Neuronal stem cell (in vitro differentiated cells): ENCODE results near the gene NR3C2.

Experiments used
- DNase-seq: peaks from one replicate; pipeline ENCODE4 v3.0.0-alpha.2; 2013; ENCODE audit warnings: low spot score
- H2AFZ ChIP-seq: one replicate; pipeline ENCODE4 v1.6.1; 2013; ENCODE audit warnings: mild to moderate bottlenecking, low read length, inconsistent platforms
- H2AK5ac ChIP-seq: 2 replicates; pipeline ENCODE4 v1.6.1; 2013; ENCODE audit warnings: low read depth, mild to moderate bottlenecking, inconsistent platforms, low read length, moderate library complexity, mixed read lengths
- H2BK120ac ChIP-seq: 2 replicates; pipeline ENCODE4 v1.6.1; 2013; ENCODE audit warnings: low read depth, mild to moderate bottlenecking, inconsistent platforms, low read length, moderate library complexity, mixed read lengths
- H2BK12ac ChIP-seq: one replicate; pipeline ENCODE4 v1.6.1; 2013; ENCODE audit warnings: low read length, inconsistent platforms
- H2BK15ac ChIP-seq: 2 replicates; pipeline ENCODE4 v1.6.1; 2013; ENCODE audit warnings: mild to moderate bottlenecking, low read length, inconsistent platforms, mixed read lengths
- H2BK5ac ChIP-seq: one replicate; pipeline ENCODE4 v1.6.1; 2013; ENCODE audit warnings: inconsistent platforms, mild to moderate bottlenecking, low read length, moderate library complexity
- H3K14ac ChIP-seq: one replicate; pipeline ENCODE4 v1.6.1; 2013; ENCODE audit warnings: low read length, inconsistent platforms
- H3K18ac ChIP-seq: 2 replicates; pipeline ENCODE4 v1.6.1; 2013; ENCODE audit warnings: low read length, inconsistent platforms
- H3K23ac ChIP-seq: 2 replicates; pipeline ENCODE4 v1.6.1; 2013; ENCODE audit warnings: low read depth, mild to moderate bottlenecking, mixed read lengths, low read length, inconsistent platforms; ENCODE audit not compliant: poor library complexity
- H3K27ac ChIP-seq: replicated peaks from 3 replicates; pipeline ENCODE4 v1.5.1; 2013; ENCODE audit warnings: low read length, inconsistent platforms
- H3K27me3 ChIP-seq, 3 experiments: 2 replicates each; pipeline ENCODE4 v1.6.1; 2013; ENCODE audit warnings: low read length in 3 of 3, mild to moderate bottlenecking in 2 of 3, inconsistent platforms in 1 of 3, low read depth in 1 of 3, mixed read lengths in 1 of 3, moderate library complexity in 1 of 3; ENCODE audit not compliant: control insufficient read depth in 3 of 3, insufficient read depth in 3 of 3
- H3K36me3 ChIP-seq, 2 donors: replicated peaks in 1 of 2; 2 replicates each; pipeline ENCODE4 v1.6.1; 2013; ENCODE audit warnings: low read length in 2 of 2; ENCODE audit not compliant: control insufficient read depth in 2 of 2, insufficient read depth in 2 of 2
- H3K4ac ChIP-seq: 2 replicates; pipeline ENCODE4 v1.6.1; 2013; ENCODE audit warnings: inconsistent platforms, mild to moderate bottlenecking, low read length, moderate library complexity
- H3K4me1 ChIP-seq, 2 donors: 1 replicate in 1 of 2; 2 replicates in 1 of 2; pipeline ENCODE4 v1.6.1; 2013; ENCODE audit warnings: low read length in 2 of 2, low read depth in 1 of 2; ENCODE audit not compliant: control insufficient read depth in 2 of 2, insufficient read depth in 1 of 2
- H3K4me2 ChIP-seq: one replicate; pipeline ENCODE4 v1.6.1; 2013; ENCODE audit warnings: mild to moderate bottlenecking, low read length, inconsistent platforms; ENCODE audit not compliant: insufficient read depth, poor library complexity, severe bottlenecking
- H3K4me3 ChIP-seq, 2 donors: 2 replicates each; pipeline ENCODE4 v1.5.1; 2013; ENCODE audit warnings: low read length in 2 of 2, mild to moderate bottlenecking in 2 of 2, inconsistent platforms in 1 of 2, moderate library complexity in 1 of 2
- H3K79me1 ChIP-seq: one replicate; pipeline ENCODE4 v1.6.1; 2013; ENCODE audit warnings: low read depth, mild to moderate bottlenecking, inconsistent platforms, low read length, moderate library complexity
- H3K9ac ChIP-seq: one replicate; pipeline ENCODE4 v1.6.1; 2013; ENCODE audit warnings: mild to moderate bottlenecking, low read depth, low read length, inconsistent platforms; ENCODE audit not compliant: poor library complexity
- H3K9me3 ChIP-seq, 2 donors: replicated peaks in 1 of 2; 2 replicates each; pipeline versions ENCODE3 to v1.6.1; 2013; ENCODE audit warnings: low read length in 2 of 2, mild to moderate bottlenecking in 2 of 2, inconsistent platforms in 1 of 2, low read depth in 1 of 2, mixed read lengths in 1 of 2, moderate library complexity in 1 of 2; ENCODE audit not compliant: control insufficient read depth in 2 of 2, insufficient read depth in 1 of 2
- H4K8ac ChIP-seq: one replicate; pipeline ENCODE4 v1.6.1; 2013; ENCODE audit warnings: low read depth, mild to moderate bottlenecking, inconsistent platforms, low read length, moderate library complexity
- H4K91ac ChIP-seq: one replicate; pipeline ENCODE4 v1.6.1; 2013; ENCODE audit warnings: low read length, low read depth, mild to moderate bottlenecking, inconsistent platforms; ENCODE audit not compliant: poor library complexity
- WGBS, 2 donors: extraction: QIAGEN DNeasy Blood & Tissue Kit; methylation state at CpG; one replicate each; pipeline ENCODE4 v1.1.7; 2013; ENCODE audit warnings: missing lambda C conversion rate in 2 of 2, mixed read lengths in 1 of 2; ENCODE audit not compliant: insufficient read length in 2 of 2, insufficient replicate concordance in 1 of 2; ENCODE audit errors: extremely low coverage in 2 of 2; 5-methylcytosine and 5-hydroxymethylcytosine counted together

NR3C2 gene

DNA sequence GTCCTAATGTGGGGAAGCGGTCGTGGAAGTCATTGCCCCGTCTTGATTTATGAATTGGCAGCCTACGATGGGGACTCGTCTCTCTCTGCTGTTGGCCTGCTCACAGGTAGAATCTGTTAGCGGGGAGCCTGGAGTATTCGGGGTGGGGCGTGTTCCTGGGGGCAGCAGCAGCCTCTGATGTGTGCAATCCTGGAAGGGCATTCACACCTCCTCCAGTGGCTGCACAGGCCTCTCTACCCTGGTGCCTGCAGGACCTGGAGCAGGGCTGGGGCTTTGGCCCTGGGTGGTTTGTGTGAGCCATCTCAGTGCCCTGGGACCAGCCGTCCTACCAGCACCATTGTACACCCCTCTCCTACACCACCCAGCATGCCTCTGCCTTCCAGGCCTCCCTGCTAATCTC, 369.4 kb downstream of the NR3C2 start:
- Histone ChIP-seq H3K4me3 (peak overlapping the region in 1 of 2 donors; percentile 11), H4K8ac (no peak overlapping the region), H4K91ac (no peak overlapping the region), H3K14ac (no peak overlapping the region), H2BK5ac (no peak overlapping the region), H3K9ac (no peak overlapping the region), H3K18ac (no peak overlapping the region), H2AFZ (no peak overlapping the region), H3K27me3 (no peaks in the 10 kb centered on the region), H3K79me1 (no peaks in the 10 kb centered on the region), H2BK15ac (no peak overlapping the region), H2AK5ac (no peak overlapping the region), H3K27ac (no peak overlapping the region), H3K36me3 (no peaks in the 10 kb centered on the region), H3K9me3 (peaks cover 0 to 14% of the 10 kb centered on the region in 2 donors), H3K23ac (no peak overlapping the region), H3K4me2 (no peak overlapping the region), H2BK12ac (no peak overlapping the region), H3K4me1 (no peaks in the 10 kb centered on the region), H2BK120ac (peak overlapping the region; percentile 21), H3K4ac (no peak overlapping the region)
- WGBS, 2 donors: no CpG with 5 or more reads among the region's 9 CpGs
- DNase-seq: no peak

DNA sequence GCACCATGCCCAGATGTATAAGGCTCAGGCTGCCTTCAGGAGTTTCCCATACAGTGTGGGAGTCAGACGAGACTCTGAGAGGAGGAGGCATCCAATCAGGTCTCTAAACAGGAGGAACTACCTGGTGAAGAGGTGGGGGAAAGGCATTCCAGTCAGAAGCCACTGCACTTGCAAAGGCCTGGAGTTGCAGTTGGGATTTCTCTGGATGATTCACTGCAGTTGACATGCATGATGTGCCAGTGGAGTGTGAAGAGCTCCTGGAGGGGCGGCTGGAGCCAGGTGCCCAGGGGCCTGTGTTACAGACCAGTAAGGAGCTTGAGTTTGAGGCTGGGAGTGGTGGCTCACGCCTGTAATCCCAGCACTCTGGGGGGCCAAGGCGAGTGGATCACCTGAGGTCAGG, 371.2 kb downstream of the NR3C2 start:
- Histone ChIP-seq H3K27ac (no peak overlapping the region), H3K9ac (no peak overlapping the region)
- no CpG with 5 or more reads among the region's 4 CpGs for WGBS, 2 donors

DNA sequence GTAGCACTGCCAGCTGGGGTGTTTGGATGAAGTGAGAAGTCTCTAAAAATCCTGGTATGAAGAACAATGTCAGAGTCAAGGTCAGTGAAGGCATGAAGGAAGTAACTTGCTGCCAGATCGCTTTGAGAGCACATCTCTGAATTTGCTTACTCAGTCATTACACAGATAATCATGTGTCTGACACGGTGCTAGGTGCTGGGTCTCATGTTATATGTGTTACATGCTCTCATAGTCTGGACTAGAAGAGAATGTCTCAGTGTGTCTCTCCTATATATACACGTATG, 372.4 kb downstream of the NR3C2 start:
- H3K9me3 ChIP-seq: peaks cover 0 to 7% of the 10 kb centered on the region in 2 donors
- H3K36me3 ChIP-seq: no peaks in the 10 kb centered on the region
- no peak overlapping the region for H2BK120ac ChIP-seq
- H4K91ac ChIP-seq: no peak overlapping the region
- H3K4me1 ChIP-seq: peaks cover 0 to 5% of the 10 kb centered on the region in 2 donors
- no peak overlapping the region for H3K4me2 ChIP-seq
- no peak overlapping the region for H2BK12ac ChIP-seq
- no peak for DNase-seq
- no peak overlapping the region for H3K4ac ChIP-seq
- no peaks in the 10 kb centered on the region for H3K79me1 ChIP-seq
- peak overlapping the region; percentile 2 for H3K9ac ChIP-seq
- no peak overlapping the region for H4K8ac ChIP-seq
- no peak overlapping the region for H3K23ac ChIP-seq
- no peak overlapping the region for H3K18ac ChIP-seq
- no CpG with 5 or more reads among the region's 3 CpGs for WGBS, 2 donors
- H3K27ac ChIP-seq: no peak overlapping the region
- H2AK5ac ChIP-seq: no peak overlapping the region
- no peak overlapping the region for H3K14ac ChIP-seq
- H2BK5ac ChIP-seq: no peak overlapping the region
- no peak overlapping the region for H2BK15ac ChIP-seq
- no peak overlapping the region for H3K4me3 ChIP-seq
- no peaks in the 10 kb centered on the region for H3K27me3 ChIP-seq
- H2AFZ ChIP-seq: no peak overlapping the region

More for the DNA sequence above, 371.2 kb downstream of the NR3C2 start:
- no peak overlapping the region for H3K14ac ChIP-seq
- H2BK5ac ChIP-seq: no peak overlapping the region
- no peak overlapping the region for H4K8ac ChIP-seq
- no peak for DNase-seq
- no peak overlapping the region for H2BK12ac ChIP-seq
- H2AK5ac ChIP-seq: no peak overlapping the region
- no peak overlapping the region for H3K23ac ChIP-seq
- H3K27me3 ChIP-seq: no peaks in the 10 kb centered on the region
- no peak overlapping the region for H2AFZ ChIP-seq
- no peak overlapping the region for H3K4me3 ChIP-seq
- H3K4ac ChIP-seq: no peak overlapping the region
- no peak overlapping the region for H2BK120ac ChIP-seq
- no peaks in the 10 kb centered on the region for H3K4me1 ChIP-seq
- no peaks in the 10 kb centered on the region for H3K79me1 ChIP-seq
- no peak overlapping the region for H2BK15ac ChIP-seq
- H3K9me3 ChIP-seq: peaks cover 0 to 14% of the 10 kb centered on the region in 2 donors
- no peak overlapping the region for H3K4me2 ChIP-seq
- no peak overlapping the region for H4K91ac ChIP-seq
- H3K18ac ChIP-seq: no peak overlapping the region
- no peaks in the 10 kb centered on the region for H3K36me3 ChIP-seq

DNA sequence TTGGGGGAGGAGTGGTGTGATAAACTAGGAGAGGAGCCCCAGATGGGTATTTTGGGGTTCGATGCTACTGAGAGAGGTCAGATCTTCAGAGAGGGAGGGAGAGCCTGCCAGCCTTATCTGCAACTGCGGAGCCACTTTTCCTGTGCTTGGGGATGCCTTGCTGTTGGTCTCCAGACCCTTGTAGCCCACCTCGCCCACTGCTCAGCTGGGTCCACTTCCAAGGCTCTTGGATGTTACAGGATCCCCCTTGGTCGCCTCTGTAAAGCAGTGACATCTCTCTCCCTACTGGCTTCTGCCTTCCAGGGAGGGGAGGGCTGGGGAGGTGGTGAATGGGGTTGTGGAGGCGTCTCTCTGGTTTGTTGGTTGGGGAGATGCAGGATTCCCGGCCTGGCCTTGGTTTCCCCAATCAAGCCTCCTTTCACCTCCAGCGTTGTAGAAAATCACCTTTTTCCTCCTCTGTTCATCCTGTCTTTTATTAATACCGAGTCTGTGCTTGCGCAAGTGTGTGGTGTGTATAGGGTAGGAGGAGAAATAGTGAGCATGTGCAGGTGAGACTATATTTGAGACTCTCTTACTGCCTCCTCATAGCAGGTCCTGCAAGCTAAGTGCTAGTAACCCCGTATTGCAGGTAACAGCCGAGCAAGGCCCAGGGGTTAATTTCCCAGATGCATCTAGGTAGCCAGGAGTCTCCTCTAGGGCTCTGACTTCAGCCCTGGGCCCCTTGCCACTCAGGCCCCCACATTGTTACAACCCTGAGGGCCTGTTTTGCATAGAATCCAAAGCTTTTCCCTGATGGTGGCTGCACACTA, 372.9 kb downstream of the NR3C2 start:
- H2AFZ ChIP-seq: no peak overlapping the region
- DNase-seq: no peak
- no peak overlapping the region for H3K4me2 ChIP-seq
- H2BK120ac ChIP-seq: no peak overlapping the region
- no peak overlapping the region for H3K9ac ChIP-seq
- H4K91ac ChIP-seq: no peak overlapping the region
- H3K79me1 ChIP-seq: no peaks in the 10 kb centered on the region
- H2AK5ac ChIP-seq: no peak overlapping the region
- H2BK5ac ChIP-seq: no peak overlapping the region
- no peak overlapping the region for H3K23ac ChIP-seq
- no peak overlapping the region for H3K18ac ChIP-seq
- no peak overlapping the region for H2BK12ac ChIP-seq
- no peaks in the 10 kb centered on the region for H3K36me3 ChIP-seq
- no peak overlapping the region for H3K14ac ChIP-seq
- no peak overlapping the region for H4K8ac ChIP-seq
- WGBS, 2 donors: no CpG with 5 or more reads among the region's 11 CpGs
- peaks cover 0 to 1% of the 10 kb centered on the region in 2 donors for H3K9me3 ChIP-seq
- H3K4ac ChIP-seq: no peak overlapping the region
- no peaks in the 10 kb centered on the region for H3K27me3 ChIP-seq
- H3K27ac ChIP-seq: no peak overlapping the region
- H3K4me3 ChIP-seq: no peak overlapping the region
- peak overlapping the region; percentile 30 for H2BK15ac ChIP-seq
- peaks cover 0 to 8% of the 10 kb centered on the region in 2 donors for H3K4me1 ChIP-seq
